Measurements from ENCODE around the gene CTDSPL. TPM values are rescaled to one million over a fixed set of nuclear protein-coding genes. Genes with fewer than 3 reads are reported as not detected.

The CTDSPL gene
- total RNA-seq, 1 donor from 2014 or later, result 41.5 TPM

GRCh38 chr3:38006445-38006995 lies 144.8 kb downstream of the CTDSPL start:
- TF ChIP-seq CTCF (IDR thresholded peaks at IDR 0.05), result no peak
- H3K27me3 Mint-ChIP-seq (ENCODE audit: low read depth), result no peaks in the 10 kb centered on the region
- H3K36me3 Mint-ChIP-seq (ENCODE audit: low read depth), result peaks cover 15% of the 10 kb centered on the region
- H3K4me3 Mint-ChIP-seq (ENCODE audit: unreplicated experiment), result no peak overlapping the region
- no peak for DNase-seq (ENCODE audit: low spot score)
- no peak overlapping the region for H3K27ac Mint-ChIP-seq (ENCODE audit: unreplicated experiment)
- H3K4me1 Mint-ChIP-seq (ENCODE audit: low read depth), result peaks cover 7% of the 10 kb centered on the region
- no peaks in the 10 kb centered on the region for H3K9me3 Mint-ChIP-seq (ENCODE audit: low read depth)

GRCh38 chr3:38007754-38008090 lies 146.0 kb downstream of the CTDSPL start:
- DNase-seq (ENCODE audit: low spot score), result no peak
- Mint-ChIP-seq H3K36me3 (ENCODE audit: low read depth) (peaks cover 15% of the 10 kb centered on the region), H3K27ac (ENCODE audit: unreplicated experiment) (no peak overlapping the region), H3K4me3 (ENCODE audit: unreplicated experiment) (no peak overlapping the region), H3K4me1 (ENCODE audit: low read depth) (peaks cover 7% of the 10 kb centered on the region), H3K9me3 (ENCODE audit: low read depth) (no peaks in the 10 kb centered on the region), H3K27me3 (ENCODE audit: low read depth) (no peaks in the 10 kb centered on the region)
- TF ChIP-seq CTCF (IDR thresholded peaks at IDR 0.05), result no peak

GRCh38 chr3:38008191-38008701 lies 146.6 kb downstream of the CTDSPL start:
- H3K27me3 Mint-ChIP-seq (ENCODE audit: low read depth), result no peaks in the 10 kb centered on the region
- peaks cover 7% of the 10 kb centered on the region for H3K4me1 Mint-ChIP-seq (ENCODE audit: low read depth)
- no peak overlapping the region for H3K4me3 Mint-ChIP-seq (ENCODE audit: unreplicated experiment)
- H3K9me3 Mint-ChIP-seq (ENCODE audit: low read depth), result no peaks in the 10 kb centered on the region
- no peak for DNase-seq (ENCODE audit: low spot score)
- no peak overlapping the region for H3K27ac Mint-ChIP-seq (ENCODE audit: unreplicated experiment)
- peaks cover 15% of the 10 kb centered on the region for H3K36me3 Mint-ChIP-seq (ENCODE audit: low read depth)
- TF ChIP-seq CTCF (IDR thresholded peaks at IDR 0.05), result no peak

GRCh38 chr3:38008971-38009580 lies 147.4 kb downstream of the CTDSPL start:
- DNase-seq (ENCODE audit: low spot score), result no peak
- peaks cover 15% of the 10 kb centered on the region for H3K36me3 Mint-ChIP-seq (ENCODE audit: low read depth)
- H3K4me1 Mint-ChIP-seq (ENCODE audit: low read depth), result peaks cover 7% of the 10 kb centered on the region
- H3K4me3 Mint-ChIP-seq (ENCODE audit: unreplicated experiment), result no peak overlapping the region
- TF ChIP-seq CTCF (IDR thresholded peaks at IDR 0.05), result no peak
- no peak overlapping the region for H3K27ac Mint-ChIP-seq (ENCODE audit: unreplicated experiment)
- no peaks in the 10 kb centered on the region for H3K27me3 Mint-ChIP-seq (ENCODE audit: low read depth)
- H3K9me3 Mint-ChIP-seq (ENCODE audit: low read depth), result no peaks in the 10 kb centered on the region

- no peak overlapping the region for H3K27ac Mint-ChIP-seq (ENCODE audit: unreplicated experiment)
- H3K27me3 Mint-ChIP-seq (ENCODE audit: low read depth), result no peaks in the 10 kb centered on the region
- TF ChIP-seq CTCF (IDR thresholded peaks at IDR 0.05), result no peak
- H3K36me3 Mint-ChIP-seq (ENCODE audit: low read depth), result peaks cover 17% of the 10 kb centered on the region
- no peaks in the 10 kb centered on the region for H3K4me1 Mint-ChIP-seq (ENCODE audit: low read depth)
- H3K9me3 Mint-ChIP-seq (ENCODE audit: low read depth), result no peaks in the 10 kb centered on the region
- DNase-seq (ENCODE audit: low spot score), result no peak
- H3K4me3 Mint-ChIP-seq (ENCODE audit: unreplicated experiment), result no peak overlapping the region
Observed at GRCh38 chr3:38009807-38010591, 148.3 kb downstream of the CTDSPL start.

Data from chondrocyte (in vitro differentiated cells).